RKO (cell line): ENCODE results near the gene PNMT.

ENCODE experiments used
- DNase-seq: peaks from one replicate; pipeline ENCODE4 v3.0.0-alpha.2; 2016; ENCODE audit warnings: low spot score

PNMT gene

DNA sequence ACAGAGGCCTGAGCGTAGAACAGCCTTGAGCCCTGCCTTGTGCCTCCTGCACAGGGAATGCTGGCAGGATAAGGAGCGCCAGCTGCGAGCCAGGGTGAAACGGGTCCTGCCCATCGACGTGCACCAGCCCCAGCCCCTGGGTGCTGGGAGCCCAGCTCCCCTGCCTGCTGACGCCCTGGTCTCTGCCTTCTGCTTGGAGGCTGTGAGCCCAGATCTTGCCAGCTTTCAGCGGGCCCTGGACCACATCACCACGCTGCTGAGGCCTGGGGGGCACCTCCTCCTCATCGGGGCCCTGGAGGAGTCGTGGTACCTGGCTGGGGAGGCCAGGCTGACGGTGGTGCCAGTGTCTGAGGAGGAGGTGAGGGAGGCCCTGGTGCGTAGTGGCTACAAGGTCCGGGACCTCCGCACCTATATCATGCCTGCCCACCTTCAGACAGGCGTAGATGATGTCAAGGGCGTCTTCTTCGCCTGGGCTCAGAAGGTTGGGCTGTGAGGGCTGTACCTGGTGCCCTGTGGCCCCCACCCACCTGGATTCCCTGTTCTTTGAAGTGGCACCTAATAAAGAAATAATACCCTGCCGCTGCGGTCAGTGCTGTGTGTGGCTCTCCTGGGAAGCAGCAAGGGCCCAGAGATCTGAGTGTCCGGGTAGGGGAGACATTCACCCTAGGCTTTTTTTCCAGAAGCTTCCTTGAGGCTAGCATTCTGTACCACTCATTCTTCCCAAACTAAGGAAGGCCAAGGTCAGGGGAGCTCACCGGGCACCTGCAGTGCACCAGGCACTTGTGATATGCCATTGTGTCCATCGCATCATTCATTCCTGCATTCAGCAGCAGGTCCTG lies 1.9 kb downstream of the PNMT start:
- DNase-seq, result no peak

- DNase-seq, result no peak
These were observed 2.5 kb downstream of the PNMT start for GRCh38 chr17:39670746-39671145.

DNA sequence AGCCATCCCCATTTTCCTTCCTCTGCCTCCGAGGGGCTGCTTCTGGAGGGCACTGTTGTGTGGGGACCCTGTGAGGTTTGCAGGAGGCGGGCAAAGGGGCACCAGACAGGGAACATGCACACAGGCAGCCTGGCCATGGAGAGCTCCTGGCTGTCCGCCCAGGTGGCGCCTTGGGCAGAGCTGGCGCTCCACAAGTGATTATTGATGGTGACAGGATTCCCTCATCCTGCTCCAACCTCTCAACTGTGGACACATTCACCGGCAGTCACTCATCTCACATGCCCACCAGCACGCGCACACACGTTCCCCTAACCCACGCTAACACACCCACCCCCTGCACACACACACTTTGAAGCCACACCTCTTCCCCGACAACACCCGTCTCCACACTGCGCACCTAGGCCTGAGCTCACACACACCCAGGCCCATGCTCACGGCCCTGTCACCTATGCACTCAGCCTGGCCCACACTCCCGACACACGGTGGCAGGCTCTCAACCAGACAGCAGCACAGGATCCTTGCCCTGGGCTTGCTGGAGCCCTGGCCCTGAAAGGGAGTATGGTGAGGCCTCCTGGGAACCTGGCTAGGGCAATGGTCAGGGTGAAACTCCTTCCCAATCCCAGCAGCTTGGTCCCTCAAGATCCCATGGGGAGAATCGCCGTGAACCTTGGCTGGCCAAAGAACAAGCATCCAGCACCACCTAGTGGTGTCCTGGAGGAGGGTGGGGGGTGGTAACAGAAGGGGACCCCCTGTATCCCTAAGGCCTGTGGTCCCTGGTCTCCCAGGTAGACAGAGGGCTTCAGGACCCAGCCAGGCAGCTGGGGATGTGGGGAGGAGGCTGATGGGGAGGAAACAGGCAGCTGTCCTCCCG lies 3.6 kb downstream of the PNMT start:
- DNase-seq, result no peak

- no peak for DNase-seq
These were observed 4.5 kb downstream of the PNMT start for GRCh38 chr17:39672522-39673334.

GRCh38 chr17:39673335-39674081 lies 5.3 kb downstream of the PNMT start:
- no peak for DNase-seq

DNA sequence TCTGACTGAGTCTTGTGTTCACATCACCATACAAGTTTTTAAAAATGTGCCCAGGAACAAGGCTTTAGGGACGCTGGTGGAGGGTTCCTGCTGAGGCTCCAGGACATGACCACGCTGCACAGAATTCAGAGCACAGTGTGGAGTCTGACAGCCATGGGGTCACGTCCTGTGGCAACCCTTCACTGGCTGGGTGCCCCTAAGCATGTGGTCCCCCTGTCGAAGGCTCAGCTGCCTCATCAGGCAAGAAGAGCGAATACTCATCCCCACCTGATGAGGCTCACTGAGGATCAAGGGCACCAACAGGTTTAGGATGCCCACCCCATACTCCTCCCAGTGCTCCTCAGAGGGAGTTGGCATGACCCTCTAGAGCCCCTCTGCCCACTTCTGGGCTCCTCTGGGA lies 5.9 kb downstream of the PNMT start:
- no peak for DNase-seq

DNA sequence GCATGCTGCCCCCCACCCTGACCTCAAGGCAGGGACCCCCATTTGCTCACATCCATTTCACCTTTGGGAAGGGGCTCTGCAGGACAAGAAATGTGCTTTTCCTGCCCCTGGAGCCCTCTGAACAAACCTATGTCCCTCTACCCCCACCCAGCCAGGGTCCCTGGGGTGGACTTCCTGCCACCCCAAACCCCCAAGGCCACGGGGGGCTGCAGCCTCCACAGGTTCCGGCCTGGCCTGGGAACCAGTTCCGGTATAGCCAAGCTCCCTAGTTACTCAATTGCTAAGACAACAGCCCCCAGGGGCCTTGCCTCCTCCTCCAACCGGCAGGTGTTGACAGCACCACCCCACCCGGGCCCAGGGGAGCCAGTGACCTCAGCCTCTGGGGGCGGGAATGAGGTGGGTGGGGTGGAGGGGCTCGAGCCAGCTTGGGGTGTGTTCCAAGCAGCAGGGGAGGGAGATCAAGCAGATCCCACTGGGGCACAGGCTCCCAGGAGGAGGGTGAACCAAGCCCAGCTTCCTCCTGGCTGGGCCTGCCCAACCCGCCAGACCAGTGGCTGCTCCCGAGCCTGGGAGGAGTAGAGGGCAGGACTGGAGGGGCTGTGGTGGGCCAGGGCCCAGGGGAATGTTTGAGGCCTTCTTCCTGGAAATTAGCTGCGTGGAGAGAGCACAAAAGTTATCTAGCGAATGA lies 6.6 kb downstream of the PNMT start:
- DNase-seq, result no peak

DNA sequence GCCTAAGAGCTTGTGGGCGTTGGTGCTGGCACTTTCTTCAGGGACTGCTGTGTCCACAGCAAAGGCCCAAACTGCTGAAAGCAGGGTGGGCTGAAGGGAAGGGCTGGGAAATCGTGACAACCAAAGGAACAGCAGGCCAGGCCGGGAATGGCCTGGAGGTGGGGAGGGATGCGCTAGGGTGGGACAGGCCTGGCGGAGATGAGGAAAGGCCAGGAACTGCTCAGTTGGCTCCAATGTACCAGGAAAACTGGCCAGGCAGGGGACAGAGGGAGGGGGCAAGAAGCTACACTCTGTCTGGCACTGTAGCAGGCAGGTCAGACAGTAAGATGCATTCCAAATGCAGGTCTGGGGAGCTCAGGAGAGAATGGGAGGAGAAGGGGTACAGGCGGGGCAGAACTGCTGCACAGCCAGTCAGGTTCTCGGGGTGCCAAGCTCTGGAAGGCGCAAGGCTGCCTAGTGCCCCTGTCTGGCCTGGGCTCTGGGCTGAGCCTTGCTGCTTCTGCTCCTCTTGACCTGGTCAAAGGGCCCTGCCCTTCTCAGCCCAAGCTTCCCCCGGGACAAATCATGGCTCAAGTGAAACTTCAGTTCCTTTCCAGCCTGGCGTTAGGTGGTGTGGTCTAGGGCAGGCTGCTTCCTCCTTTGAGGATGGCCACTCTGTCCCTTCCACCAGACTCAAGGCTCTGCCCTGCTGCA lies 7.3 kb downstream of the PNMT start:
- DNase-seq, result no peak

DNA sequence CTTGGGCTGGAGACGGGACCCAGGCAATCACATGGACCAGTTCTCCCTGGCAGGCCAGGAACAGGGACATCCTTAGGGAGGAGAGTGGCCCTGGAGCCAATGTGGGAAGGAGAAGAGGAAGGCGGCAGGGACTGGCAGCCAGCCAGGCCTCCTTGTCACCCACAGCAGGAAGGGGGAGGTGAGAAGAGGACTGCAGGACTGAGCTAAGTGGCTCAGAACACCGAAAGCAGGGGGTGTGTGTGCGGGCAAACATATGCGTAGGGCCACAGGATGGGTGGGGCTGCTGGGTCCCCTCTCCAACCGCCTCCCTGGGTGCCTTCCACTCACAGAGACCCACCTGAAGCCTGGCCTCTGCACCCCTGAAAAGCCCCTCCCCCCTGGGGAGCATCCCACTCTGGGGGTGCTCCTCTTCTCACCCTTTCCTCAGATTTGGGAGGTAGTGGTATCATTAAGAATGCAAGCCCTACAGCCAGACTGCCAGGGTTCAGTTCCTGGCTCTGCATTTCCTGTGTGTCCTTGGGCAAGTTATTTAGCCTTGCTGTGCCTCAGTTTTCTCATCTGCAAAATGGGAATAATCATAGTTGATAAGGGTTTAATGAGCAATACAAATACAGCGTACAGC lies 8.1 kb downstream of the PNMT start:
- no peak for DNase-seq

- DNase-seq, result no peak
These were observed 8.8 kb downstream of the PNMT start for GRCh38 chr17:39677072-39677471.

DNA sequence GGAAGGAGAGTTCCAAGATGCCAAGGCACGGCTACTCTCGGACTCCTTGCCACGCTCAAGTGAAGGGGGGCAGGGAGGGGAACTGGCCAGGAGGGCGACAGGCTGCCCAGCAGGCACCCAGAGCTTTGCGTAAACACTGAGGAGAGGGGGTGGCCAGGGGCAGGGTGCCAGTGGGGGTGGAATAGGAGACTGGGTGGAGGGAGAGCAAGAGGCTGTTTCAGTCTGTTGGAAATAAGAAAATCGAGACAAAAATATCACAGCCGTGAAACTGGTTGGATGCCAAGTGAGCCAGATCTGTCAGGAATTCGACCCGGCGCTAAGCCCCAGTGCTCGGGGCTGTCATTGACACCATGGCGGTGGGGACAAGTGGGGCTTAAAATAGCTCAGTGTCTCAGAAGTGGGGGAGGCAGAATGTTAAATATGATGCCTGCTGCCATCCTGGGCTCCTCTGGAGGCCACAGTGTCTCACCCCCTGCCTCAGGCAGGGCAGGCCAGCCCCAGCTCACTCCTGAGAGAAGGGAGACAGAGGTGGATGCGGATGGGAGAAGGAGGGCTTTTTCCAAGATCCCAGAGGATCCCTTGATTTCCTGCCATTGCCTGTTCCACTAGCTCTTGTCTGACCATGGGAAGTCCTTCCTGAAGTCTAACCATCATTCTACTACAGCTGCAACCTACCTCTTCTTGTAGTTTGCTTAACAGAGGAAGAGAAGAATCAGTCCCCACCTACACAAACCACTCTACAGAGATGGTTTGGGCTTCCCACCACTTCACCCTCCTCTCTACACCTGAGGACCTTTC lies 9.5 kb downstream of the PNMT start:
- DNase-seq, result no peak

GRCh38 chr17:39678340-39679116 lies 10.3 kb downstream of the PNMT start:
- no peak for DNase-seq

GRCh38 chr17:39679521-39680192 lies 11.4 kb downstream of the PNMT start:
- no peak for DNase-seq

GRCh38 chr17:39683295-39683939 lies 15.2 kb downstream of the PNMT start:
- no peak for DNase-seq

- no peak for DNase-seq
These were observed 16.3 kb downstream of the PNMT start for GRCh38 chr17:39684369-39685192.

- DNase-seq, result no peak
These were observed 18.9 kb downstream of the PNMT start for GRCh38 chr17:39687101-39687545.
